ENCODE measurements around the gene FST. TPM values are rescaled to one million over a fixed set of nuclear protein-coding genes. Genes with fewer than 3 reads are reported as not detected.

FST gene
- total and polyA plus RNA-seq, 2 of the 8 experiments (the other 6 are each of a cell fraction or from before 2014, with no cell fraction given), result 16.6 to 17.5 TPM

- no peak for TF ChIP-seq GABPA (IDR thresholded peaks at IDR 0.05; ENCODE audit: borderline replicate concordance, insufficient read depth, low read length)
- no peak for TF ChIP-seq SRF (IDR thresholded peaks at IDR 0.05; ENCODE audit: low read depth, low read length)
- TF ChIP-seq RFX5 (IDR thresholded peaks at IDR 0.05; ENCODE audit: borderline replicate concordance, low read depth, low read length), result no peak
- TF ChIP-seq JUND (IDR thresholded peaks at IDR 0.05; ENCODE audit: low read length), result no peak
- TF ChIP-seq RXRA (IDR thresholded peaks at IDR 0.05; ENCODE audit: insufficient read depth, low read depth, low read length), result no peak
- TF ChIP-seq RNF2 (IDR thresholded peaks at IDR 0.05; ENCODE audit: borderline replicate concordance, low read depth, low read length, missing control alignments, poor library complexity, severe bottlenecking), result no peak
- TF ChIP-seq EGR1 (IDR thresholded peaks at IDR 0.05; ENCODE audit: borderline replicate concordance, low read depth, low read length), result no peak
These were observed 23.3 kb downstream of the FST start (continued) for GRCh38 chr5:53503562-53504218.
